Tibial nerve (tissue), 4 donors: Measurements from ENCODE around the gene KCTD7.
"Not testable (repeated sequence)": the region's sequence is repeated elsewhere in the genome, so short reads cannot be mapped to it uniquely, and the experiment has no call there.

Experiments used
- EP300 ChIP-seq, 2 donors: sonication (generic); formaldehyde crosslinking; IDR thresholded peaks; one replicate each; pipeline ENCODE4 v1.6.1; 2017; ENCODE audit warnings: antibody characterized with exemption in 2 of 2, mild to moderate bottlenecking in 1 of 2
- POLR2A ChIP-seq, 2 donors: fragments of 450-650 bp; IDR thresholded peaks; one replicate each; pipeline ENCODE4 v1.6.1; 2017; ENCODE audit warnings: antibody characterized with exemption in 2 of 2, mild to moderate bottlenecking in 2 of 2, moderate library complexity in 2 of 2
- TF ChIP-seq, protein P1 (sequence below), 5 experiments: fragments of 200-600 bp in 3 of 5; fragments of 450-650 bp in 2 of 5; sonication (generic) in 3 of 5; IDR thresholded peaks; one replicate each; pipeline ENCODE4 v1.5.1; 2016 to 2019; ENCODE audit warnings: antibody characterized with exemption in 5 of 5, mild to moderate bottlenecking in 3 of 5, moderate library complexity in 2 of 5

- TF ChIP-seq, protein P1, sequence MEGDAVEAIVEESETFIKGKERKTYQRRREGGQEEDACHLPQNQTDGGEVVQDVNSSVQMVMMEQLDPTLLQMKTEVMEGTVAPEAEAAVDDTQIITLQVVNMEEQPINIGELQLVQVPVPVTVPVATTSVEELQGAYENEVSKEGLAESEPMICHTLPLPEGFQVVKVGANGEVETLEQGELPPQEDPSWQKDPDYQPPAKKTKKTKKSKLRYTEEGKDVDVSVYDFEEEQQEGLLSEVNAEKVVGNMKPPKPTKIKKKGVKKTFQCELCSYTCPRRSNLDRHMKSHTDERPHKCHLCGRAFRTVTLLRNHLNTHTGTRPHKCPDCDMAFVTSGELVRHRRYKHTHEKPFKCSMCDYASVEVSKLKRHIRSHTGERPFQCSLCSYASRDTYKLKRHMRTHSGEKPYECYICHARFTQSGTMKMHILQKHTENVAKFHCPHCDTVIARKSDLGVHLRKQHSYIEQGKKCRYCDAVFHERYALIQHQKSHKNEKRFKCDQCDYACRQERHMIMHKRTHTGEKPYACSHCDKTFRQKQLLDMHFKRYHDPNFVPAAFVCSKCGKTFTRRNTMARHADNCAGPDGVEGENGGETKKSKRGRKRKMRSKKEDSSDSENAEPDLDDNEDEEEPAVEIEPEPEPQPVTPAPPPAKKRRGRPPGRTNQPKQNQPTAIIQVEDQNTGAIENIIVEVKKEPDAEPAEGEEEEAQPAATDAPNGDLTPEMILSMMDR (IDR thresholded peaks at IDR 0.05): not testable (repeated sequence)
- not testable (repeated sequence) for TF ChIP-seq POLR2A, EP300 (IDR thresholded peaks at IDR 0.05)
Measured at GRCh38 chr7:66687672-66688071, 59.0 kb downstream of the KCTD7 start.
